HG02623 (cell line): ENCODE results near the gene GRID1.

Experiments used
- ATAC-seq: cut with Tn5 transposase; IDR thresholded peaks from one replicate; pipeline ENCODE4 v1.9.1; 2021; ENCODE audit warnings: moderate library complexity; ENCODE audit not compliant: unreplicated experiment

Gene GRID1

DNA sequence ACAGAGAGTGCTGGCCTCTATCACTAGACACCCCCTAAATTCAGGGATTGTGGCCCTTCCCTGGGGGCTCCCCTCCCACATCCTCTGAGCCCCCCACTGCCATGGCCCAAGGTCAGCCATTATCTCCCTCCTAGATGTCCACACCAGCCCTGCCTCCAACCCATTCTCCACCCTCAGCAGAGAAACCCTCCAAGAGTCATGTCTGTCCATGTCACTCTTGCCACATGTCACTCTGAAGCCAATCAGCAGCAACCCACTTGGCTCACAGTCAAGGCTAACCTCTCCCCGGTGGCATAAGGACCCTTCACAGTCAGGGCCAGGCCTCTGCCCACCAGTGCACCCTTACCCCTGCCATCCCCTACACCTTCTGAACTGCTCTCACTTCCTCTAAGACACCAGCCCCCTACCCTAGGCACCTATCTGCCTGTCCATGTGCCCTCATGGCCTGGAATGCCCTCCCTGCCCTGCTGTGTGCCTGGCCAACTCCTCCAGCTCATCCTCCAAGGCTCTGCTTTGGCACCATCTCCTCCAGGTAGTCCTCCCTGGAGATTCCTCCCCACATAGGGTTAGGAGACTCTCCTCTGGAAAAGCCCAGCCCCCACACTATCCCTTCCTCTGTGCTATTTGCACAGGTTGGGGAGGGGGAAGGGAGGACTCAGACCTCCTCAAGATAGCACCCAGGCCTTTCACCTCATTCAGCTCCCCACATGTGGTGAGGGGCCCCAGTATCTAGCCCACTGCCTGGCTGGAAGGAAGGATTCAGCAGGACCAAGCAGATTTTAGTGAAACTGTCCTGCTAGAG lies 83.7 kb downstream of the GRID1 start:
- ATAC-seq, result no peak

GRCh38 chr10:86281396-86281795 lies 85.2 kb downstream of the GRID1 start:
- ATAC-seq, result no peak

DNA sequence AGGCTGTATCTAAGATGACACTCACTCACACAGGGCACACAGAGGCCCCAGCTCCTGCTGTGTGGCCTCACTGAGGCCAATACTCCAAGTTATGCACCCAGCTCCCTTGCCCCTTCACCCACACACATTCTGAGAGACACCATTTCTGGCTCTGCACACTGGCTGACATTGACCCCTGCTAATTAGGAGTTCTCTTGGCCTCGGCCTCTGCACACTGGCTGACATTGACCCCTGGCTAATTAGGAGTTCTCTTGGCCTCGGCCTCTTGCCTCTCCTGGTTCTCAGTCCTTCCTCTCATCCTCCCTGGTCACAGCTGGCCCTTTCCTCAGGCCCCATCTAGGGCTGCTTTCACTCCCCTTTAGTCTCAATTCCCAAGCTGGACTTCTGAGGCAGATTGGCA lies 97.3 kb downstream of the GRID1 start:
- ATAC-seq, result no peak

DNA sequence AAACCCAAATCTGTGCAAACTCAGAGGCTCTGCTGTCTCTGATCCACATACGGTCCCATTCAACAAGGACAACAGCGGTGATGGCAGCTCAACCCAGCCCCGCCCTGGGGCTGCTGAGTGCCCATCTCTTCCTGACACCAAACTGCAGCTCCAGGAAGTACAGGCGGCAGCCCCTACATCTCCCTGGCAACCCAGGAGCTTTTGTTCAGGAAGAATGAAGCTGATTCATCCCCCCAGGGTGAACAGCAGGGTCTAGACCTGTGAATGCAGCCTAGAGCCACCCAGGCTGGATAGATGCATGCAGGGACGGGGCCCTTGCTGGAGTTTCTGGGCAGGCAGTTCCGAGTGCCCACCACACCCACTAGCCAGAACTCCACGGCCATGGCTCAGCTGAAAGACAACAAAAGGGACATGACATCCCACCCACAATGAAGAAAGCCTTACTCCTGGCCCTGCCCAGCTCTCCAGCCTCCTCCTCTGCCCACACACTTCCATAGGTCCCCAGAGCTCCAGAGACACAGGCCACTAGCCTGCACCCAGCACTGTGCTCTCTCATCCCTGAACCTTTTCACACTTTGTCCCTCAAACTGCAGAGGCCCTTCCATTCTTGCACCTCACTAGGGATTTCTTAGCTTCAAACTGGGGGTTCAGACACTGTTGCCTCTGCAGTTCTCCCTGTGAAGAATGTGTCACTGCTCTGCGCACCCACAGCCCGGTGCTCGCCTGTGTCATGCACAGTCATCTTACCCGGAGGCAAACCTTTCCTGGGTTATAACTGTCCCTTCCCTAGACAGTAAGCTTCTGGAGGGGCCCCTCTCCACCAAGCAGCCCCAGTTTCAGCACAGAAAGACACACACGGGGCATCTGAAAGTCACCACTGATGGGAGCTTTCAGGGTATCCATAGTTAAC lies 99.1 kb downstream of the GRID1 start:
- no peak for ATAC-seq

DNA sequence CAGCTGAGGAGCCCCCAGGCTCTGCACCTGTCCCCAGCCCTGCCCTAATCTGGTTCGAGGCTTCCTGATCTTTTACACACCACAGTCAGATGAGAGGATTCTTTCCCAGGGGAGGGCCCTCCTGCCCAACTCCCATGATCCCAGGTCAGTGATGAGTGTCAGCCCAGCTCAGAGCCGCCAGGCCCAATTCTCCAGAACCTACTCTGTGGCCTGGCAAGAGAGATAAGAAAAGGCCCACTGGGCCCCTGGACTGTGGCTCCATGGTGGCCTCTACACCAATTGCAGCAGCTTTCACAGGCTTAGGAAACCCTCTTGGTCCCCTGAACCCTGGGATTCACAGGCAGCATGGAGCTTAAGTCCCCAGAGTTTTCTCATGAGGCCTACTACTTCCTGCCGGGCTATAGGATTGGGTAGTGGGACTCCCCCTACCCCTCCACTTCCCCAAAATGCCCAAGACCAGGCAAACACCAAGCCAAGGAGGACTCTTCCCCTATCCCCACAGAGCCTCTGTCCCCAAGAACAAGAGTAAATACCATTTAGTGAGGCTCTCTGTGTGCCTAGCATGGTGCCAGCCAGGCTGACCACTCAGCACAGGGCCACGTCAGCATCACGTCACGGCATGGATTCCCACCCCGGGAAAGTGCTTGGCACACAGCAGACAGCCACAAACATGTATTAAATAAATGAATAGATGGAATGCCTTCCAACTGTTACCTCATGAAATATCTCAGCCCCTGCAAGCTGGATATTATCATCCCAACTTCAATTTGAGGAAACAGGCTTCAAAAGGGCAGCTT lies 100.0 kb downstream of the GRID1 start:
- ATAC-seq, result no peak

DNA sequence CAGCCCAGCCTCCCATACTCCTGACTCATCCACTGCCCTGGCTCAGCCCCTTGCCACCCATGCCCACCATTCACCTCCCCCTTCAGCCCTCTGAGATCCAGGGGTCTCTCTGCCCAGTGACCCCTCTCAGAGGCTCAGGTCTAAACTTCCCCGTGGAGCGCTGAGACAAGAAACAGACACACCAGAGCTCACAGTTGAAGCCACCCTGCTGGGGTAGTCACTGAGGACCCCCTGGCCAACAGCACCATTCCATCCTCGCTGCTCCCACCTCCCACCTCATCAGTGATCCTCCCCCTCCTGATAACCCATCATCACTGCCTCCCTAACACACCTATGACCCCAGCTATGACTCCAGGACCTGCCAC lies 100.7 kb downstream of the GRID1 start:
- ATAC-seq, result no peak

GRCh38 chr10:86265236-86265894 lies 101.2 kb downstream of the GRID1 start:
- ATAC-seq, result no peak

DNA sequence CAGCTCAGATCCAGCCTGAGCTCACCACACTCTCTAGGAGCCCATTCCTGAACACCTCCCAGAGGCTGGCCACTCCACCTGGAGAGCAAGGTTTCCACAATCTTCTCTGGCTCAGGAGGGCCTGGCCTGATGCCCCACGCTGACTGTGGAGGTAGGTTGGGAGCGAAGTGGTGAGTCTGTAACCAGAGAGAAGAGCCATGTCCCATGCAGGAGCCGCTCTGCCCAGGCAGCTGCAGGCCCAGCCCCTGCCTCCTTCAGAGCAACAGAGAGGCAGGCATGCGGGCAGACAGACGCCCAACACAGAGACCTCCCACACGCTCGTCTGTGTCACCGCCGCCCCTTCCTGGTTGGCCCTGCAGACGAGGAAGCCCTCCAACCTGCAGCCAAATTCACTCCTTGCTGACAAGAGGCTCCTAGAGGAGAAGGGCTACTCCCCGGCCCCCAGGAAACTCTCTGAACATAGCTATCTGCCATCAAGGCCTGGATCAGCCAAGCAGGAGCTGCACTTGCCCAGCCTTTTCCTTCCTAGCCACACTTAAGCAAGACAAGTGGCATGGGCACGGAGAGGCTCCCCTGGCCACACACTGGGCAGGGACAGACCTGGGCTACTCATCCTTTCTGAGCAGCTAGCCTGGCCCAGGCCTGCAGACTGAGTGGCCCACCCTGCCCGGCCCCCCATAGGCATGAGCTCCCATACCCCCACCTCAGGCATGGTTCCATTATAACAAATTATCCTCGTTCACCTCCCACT lies 101.9 kb downstream of the GRID1 start:
- no peak for ATAC-seq

GRCh38 chr10:86263907-86264306 lies 102.7 kb downstream of the GRID1 start:
- no peak for ATAC-seq

DNA sequence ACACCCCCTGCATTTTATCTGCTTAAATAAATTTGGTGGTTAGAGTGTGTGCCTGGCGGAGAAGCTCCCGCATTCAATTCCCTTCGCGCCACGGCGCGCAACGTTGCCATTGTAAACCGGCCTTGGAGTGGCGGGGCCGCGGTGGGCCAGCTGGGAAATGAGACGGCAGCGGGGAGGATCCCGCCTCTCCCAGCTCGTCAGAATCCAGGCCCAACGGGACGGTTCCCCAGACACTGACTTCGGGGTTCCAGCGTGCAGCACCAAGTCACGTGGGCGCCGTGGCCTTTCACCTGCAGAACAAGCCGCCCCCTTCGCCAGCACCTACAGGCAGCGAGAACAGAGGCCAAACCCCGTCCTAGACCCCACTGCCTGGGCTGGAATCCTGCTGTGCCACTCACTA lies 103.4 kb downstream of the GRID1 start:
- ATAC-seq, result no peak

DNA sequence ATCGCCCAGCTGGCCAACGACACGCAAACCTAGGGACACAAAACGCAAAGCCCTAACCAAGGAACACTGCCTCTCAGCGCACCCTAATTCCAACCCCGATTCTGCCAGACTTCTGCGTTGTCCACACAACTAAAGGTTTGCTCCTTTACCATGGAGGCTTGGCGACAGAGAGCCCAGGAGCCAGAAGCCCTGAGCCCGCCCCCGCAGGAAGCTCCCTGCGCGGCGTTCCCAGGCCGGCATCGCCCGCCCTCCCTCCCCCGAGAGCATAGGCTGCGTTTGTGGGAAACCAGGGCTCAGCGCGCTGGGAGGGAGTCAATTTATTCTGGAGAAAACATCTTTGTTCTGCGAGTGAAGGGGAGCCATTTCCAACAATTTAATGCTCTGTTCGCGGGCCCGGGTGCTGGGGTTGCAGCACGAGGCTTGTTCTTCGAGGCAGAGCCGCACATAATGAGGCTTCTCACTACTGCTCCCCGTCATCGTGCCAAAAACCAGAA lies 103.9 kb downstream of the GRID1 start:
- ATAC-seq, result no peak

DNA sequence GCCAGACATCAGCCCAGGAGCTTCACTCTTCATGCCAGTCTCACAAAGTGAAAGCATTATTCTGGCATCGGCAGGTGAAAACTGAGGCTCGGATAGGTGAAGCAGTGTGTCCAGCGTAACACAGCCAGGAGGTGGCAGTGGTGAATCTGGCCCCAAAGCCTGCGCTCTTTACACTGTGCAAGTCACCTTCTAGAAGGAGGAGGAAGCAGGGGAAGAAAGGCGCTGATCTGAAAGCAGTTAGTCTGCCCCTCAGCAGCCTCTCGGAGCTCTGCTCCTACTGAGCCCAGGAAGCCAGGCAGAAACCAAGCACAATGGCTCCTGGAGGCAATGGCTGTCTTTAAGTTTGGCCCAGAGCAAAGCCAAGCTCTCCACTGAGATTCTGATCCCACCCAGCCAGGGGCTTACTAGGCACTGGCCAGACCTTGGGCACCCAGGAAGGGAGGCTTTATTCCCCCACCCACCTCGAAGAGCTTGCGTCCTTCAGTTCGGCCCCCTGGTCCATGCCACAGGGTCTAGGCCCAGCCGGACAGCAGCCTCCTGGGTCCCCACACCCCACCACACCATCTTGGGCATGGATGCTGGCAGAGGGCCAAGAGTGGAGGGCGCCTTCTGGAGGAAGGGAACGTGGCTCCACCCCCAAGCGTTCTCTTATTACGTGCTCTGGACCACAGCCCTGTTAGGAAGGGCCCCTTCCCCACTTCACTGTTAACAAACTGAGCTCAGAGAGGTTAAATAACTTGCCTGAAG lies 104.5 kb downstream of the GRID1 start:
- ATAC-seq, result no peak

DNA sequence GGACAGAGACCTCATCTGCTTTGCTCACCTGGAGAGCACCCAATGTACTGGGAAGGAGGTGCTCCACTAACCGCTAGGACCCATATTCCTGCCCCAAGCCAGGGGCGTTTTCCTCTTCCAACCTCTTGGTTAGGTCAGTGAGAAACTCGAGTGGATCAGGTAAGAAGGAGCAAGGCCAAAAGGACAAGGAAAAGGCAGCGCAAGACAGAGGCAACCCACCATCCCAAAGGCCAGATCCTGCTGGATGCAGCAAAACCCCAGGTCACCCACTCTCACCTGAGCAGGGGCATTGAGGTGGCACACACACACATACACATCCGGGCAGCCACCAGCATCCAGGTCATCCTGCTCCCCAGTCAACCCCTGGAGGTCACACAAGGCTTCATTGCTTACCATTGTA lies 105.1 kb downstream of the GRID1 start:
- no peak for ATAC-seq

DNA sequence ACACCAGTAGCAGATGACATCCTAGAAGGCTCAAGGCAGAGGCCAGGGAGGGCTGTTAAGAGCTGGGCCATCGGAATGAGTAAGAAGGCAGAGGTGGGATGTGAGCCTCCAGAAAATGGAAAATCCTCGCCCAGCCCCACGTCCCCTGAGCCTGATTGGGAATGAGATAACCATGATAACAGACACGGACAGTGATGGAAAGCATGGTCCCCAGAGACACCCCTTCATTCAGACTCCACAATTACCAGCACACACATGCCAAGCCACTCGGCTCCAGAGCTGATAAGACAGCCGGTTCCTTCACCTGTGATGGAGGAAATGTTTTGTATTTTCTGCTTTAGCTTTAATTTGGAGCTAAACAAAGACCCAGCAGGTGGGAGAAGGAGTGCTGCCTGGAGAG lies 106.0 kb downstream of the GRID1 start:
- ATAC-seq, result no peak

DNA sequence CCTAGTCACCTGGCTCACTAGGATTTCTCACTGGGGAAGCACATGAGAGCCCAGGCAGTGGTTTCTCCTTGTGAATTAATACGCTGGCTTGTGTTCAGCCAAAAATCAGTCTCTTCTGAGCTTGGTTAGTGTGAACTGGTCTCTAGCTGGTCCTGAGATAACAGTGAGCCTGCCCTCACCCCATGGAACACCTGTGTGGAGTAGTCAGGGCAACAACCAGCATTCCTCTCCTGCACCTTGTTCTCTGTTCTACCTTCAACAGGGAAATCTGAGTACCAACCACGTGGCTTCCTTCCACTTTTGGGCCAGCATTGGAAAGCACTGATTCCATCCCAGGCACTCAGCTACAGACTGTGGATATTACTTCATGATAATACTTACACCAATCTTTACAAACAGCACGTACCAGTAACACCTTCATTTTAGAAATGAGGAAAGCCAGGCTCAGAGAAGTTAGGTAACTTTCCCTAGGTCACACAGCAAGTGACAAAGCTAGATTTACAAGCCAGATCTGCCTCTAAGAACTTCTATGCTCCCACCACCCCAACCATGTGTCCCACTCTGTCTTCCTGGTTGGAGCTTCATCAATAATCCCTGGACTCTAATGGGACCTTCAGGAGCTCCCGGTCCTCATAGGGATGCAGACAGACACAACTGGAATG lies 106.6 kb downstream of the GRID1 start:
- no peak for ATAC-seq

GRCh38 chr10:86258941-86259340 lies 107.7 kb downstream of the GRID1 start:
- ATAC-seq, result no peak

GRCh38 chr10:86258499-86258898 lies 108.1 kb downstream of the GRID1 start:
- ATAC-seq, result no peak

DNA sequence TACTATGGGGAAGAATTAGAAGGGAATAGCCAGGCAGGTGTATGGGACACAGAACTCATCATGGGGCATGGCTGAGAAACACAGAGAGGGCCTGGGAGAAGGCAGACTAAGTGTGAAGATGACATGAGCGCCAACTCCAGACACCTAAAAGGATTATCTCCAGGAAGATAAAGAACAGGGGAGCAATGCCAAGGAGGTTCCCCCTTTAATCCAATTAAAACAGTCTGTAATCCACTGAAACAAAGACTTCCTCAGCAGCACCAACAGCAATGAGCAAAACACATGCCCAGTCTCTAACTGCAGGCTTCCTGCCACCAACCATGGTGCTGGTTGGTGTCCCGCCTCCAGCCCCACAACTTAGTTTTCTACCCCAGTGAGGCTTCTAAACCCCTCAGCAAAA lies 108.9 kb downstream of the GRID1 start:
- no peak for ATAC-seq
